ENCODE data around the gene ARPC4. TPM values are rescaled to one million over a fixed set of nuclear protein-coding genes. Genes with fewer than 3 reads are reported as not detected.
"Not testable (repeated sequence)": the region's sequence is repeated elsewhere in the genome, so short reads cannot be mapped to it uniquely, and the experiment has no call there.

ARPC4 gene
- total RNA-seq, 6 experiments from 2014 or later: 42.0 to 80.3 (median 57.3) TPM

GRCh38 chr3:9843715-9844438 is 51.0 kb downstream of the ARPC4 start, which contains the start of gene RPUSD3:
Gene RPUSD3, minus strand, starts transcription at chr3:9844008. Its CDS starts 18 bp downstream, at chr3:9843990.
- peak; percentile 98 to 99 (median 99) for DNase-seq
- Histone ChIP-seq H3K27ac (peak within 1 kb of the TSS; percentile 40 to 65 (median 56)), H3K9me3 (no peaks in the 10 kb centered on the region), H3K36me3 (peaks cover 0 to 14% (median 7%) of the 10 kb centered on the region in 4 donors), H3K4me1 (peaks cover 0 to 11% (median 1%) of the 10 kb centered on the region in 4 donors), H3K27me3 (no peaks in the 10 kb centered on the region), H3K4me3 (peak within 1 kb of the TSS; percentile 54 to 77 (median 62))
- WGBS (ENCODE audit: insufficient coverage, low coverage, low lambda C conversion rate, missing lambda C conversion rate): under 1% methylated on average over 38 of the region's 42 CpGs
- ATAC-seq: peak; percentile 99 to 100 (median 99)
- intact Hi-C loops (cut with DNase I): no loop called here
- TF ChIP-seq CTCF (IDR thresholded peaks at IDR 0.05) (no peak), POLR2A (IDR thresholded peaks at IDR 0.05) (peak; percentile 70)

GRCh38 chr3:9846231-9846630 is 53.3 kb downstream of the ARPC4 start:
- Histone ChIP-seq H3K4me1 (peaks cover 0 to 24% (median 5%) of the 10 kb centered on the region in 4 donors), H3K27me3 (no peaks in the 10 kb centered on the region), H3K9me3 (no peaks in the 10 kb centered on the region), H3K27ac (no peak overlapping the region), H3K4me3 (no peak overlapping the region), H3K36me3 (peaks cover 0 to 5% (median under 1%) of the 10 kb centered on the region in 4 donors)
- 40% methylated on average over 2 of the region's 6 CpGs for WGBS (ENCODE audit: insufficient coverage, low coverage, low lambda C conversion rate, missing lambda C conversion rate)
- no peak for DNase-seq
- TF ChIP-seq POLR2A (IDR thresholded peaks at IDR 0.05): no peak
- no peak for TF ChIP-seq CTCF (IDR thresholded peaks at IDR 0.05)
- intact Hi-C loops (cut with DNase I): no loop called here
- no peak for ATAC-seq

GRCh38 chr3:9846931-9847488 is 54.1 kb downstream of the ARPC4 start:
- no CpG with 5 or more reads among the region's 6 CpGs for WGBS (ENCODE audit: insufficient coverage, low coverage, low lambda C conversion rate, missing lambda C conversion rate)
- ATAC-seq (no peak), DNase-seq (peak in 1 of 3 donors; percentile 19)
- intact Hi-C loops (cut with DNase I): no loop called here
- Histone ChIP-seq H3K9me3 (no peaks in the 10 kb centered on the region), H3K4me3 (no peak overlapping the region), H3K27me3 (no peaks in the 10 kb centered on the region), H3K4me1 (peaks cover 0 to 28% (median 5%) of the 10 kb centered on the region in 4 donors), H3K36me3 (no peaks in the 10 kb centered on the region), H3K27ac (no peak overlapping the region)
- TF ChIP-seq CTCF (IDR thresholded peaks at IDR 0.05): no peak

- peaks cover 0 to 31% (median 5%) of the 10 kb centered on the region in 4 donors for H3K4me1 ChIP-seq
- H3K27ac ChIP-seq; H3K4me3 ChIP-seq; ATAC-seq; intact Hi-C loops (cut with DNase I); H3K36me3 ChIP-seq; H3K27me3 ChIP-seq; H3K9me3 ChIP-seq; DNase-seq: not testable (repeated sequence)
- 56% methylated on average over 7 of the region's 9 CpGs for WGBS (ENCODE audit: insufficient coverage, low coverage, low lambda C conversion rate, missing lambda C conversion rate)
Observed at GRCh38 chr3:9847870-9848269, 55.0 kb downstream of the ARPC4 start.

GRCh38 chr3:9848860-9849259 is 56.0 kb downstream of the ARPC4 start:
- H3K9me3 ChIP-seq; H3K27ac ChIP-seq; H3K4me3 ChIP-seq; intact Hi-C loops (cut with DNase I); DNase-seq; H3K27me3 ChIP-seq; H3K36me3 ChIP-seq; ATAC-seq: not testable (repeated sequence)
- 20% methylated on average over 4 of the region's 4 CpGs for WGBS (ENCODE audit: insufficient coverage, low coverage, low lambda C conversion rate, missing lambda C conversion rate)
- TF ChIP-seq CTCF (IDR thresholded peaks at IDR 0.05): peak; percentile 58 to 63 (median 60)
- peaks cover 0 to 26% (median 5%) of the 10 kb centered on the region in 4 donors for H3K4me1 ChIP-seq

GRCh38 chr3:9851383-9851782 is 58.5 kb downstream of the ARPC4 start:
- not testable (repeated sequence) for H3K27ac ChIP-seq, ATAC-seq, H3K36me3 ChIP-seq, H3K27me3 ChIP-seq, DNase-seq, H3K9me3 ChIP-seq, H3K4me3 ChIP-seq
- 81% methylated on average over 3 of the region's 6 CpGs for WGBS (ENCODE audit: insufficient coverage, low coverage, low lambda C conversion rate, missing lambda C conversion rate)
- intact Hi-C loops (cut with DNase I): loop anchor here in 1 of 2 donors (10.0 kb wide), 1 partner anchor 73 kb away; no protein-coding TSS in a partner anchor
- peaks cover 0 to 26% (median 4%) of the 10 kb centered on the region in 4 donors for H3K4me1 ChIP-seq

GRCh38 chr3:9851926-9852325 is 59.0 kb downstream of the ARPC4 start:
- not testable (repeated sequence) for H3K27ac ChIP-seq, H3K9me3 ChIP-seq, H3K36me3 ChIP-seq, ATAC-seq, H3K4me3 ChIP-seq, H3K27me3 ChIP-seq
- 31% methylated on average over 6 of the region's 6 CpGs for WGBS (ENCODE audit: insufficient coverage, low coverage, low lambda C conversion rate, missing lambda C conversion rate)
- intact Hi-C loops (cut with DNase I): loop anchor here in 1 of 2 donors (10.0 kb wide), 1 partner anchor 73 kb away; no protein-coding TSS in a partner anchor
- DNase-seq: peak in 1 of 3 donors; percentile 68
- H3K4me1 ChIP-seq: peaks cover 0 to 26% (median 4%) of the 10 kb centered on the region in 4 donors
